SJSA1 (cell line): ENCODE data around the gene SSH2. TPM values are rescaled to one million over a fixed set of nuclear protein-coding genes. Genes with fewer than 3 reads are reported as not detected.
A peak's percentile ranks its signal among the peaks of the same experiment; 100 is the strongest.

Experiments
- DNase-seq, 2 experiments: peaks; one replicate each; pipeline ENCODE4 v3.0.0-alpha.2; 2015 to 2020; ENCODE audit warnings: low spot score in 2 of 2, low read depth in 1 of 2
- H3K27ac ChIP-seq: fragments of 250-450 bp; sonication (Bioruptor Pico); 2 replicates; pipeline ENCODE4 v1.5.1; 2020; ENCODE audit warnings: mild to moderate bottlenecking, moderate library complexity
- H3K27me3 ChIP-seq: fragments of 250-450 bp; sonication (Bioruptor Pico); replicated peaks from 2 replicates; pipeline ENCODE4 v1.5.1; 2020; ENCODE audit warnings: mild to moderate bottlenecking, moderate library complexity
- H3K36me3 ChIP-seq: fragments of 250-450 bp; sonication (Bioruptor Pico); 2 replicates; pipeline ENCODE4 v1.5.1; 2020; ENCODE audit warnings: mild to moderate bottlenecking
- H3K4me1 ChIP-seq: fragments of 250-450 bp; sonication (Bioruptor Pico); replicated peaks from 2 replicates; pipeline ENCODE4 v1.6.1; 2021; ENCODE audit warnings: mild to moderate bottlenecking
- H3K4me3 ChIP-seq: fragments of 250-450 bp; sonication (Bioruptor Pico); 2 replicates; pipeline ENCODE4 v1.5.1; 2020; ENCODE audit warnings: mild to moderate bottlenecking
- H3K9me3 ChIP-seq: fragments of 250-450 bp; sonication (Bioruptor Pico); replicated peaks from 2 replicates; pipeline ENCODE4 v1.5.1; 2020; ENCODE audit warnings: mild to moderate bottlenecking
- total RNA-seq: library from RNA; depleted of rRNA; stranded (reverse); fragments of >200 nt; shearing (Covaris generic); gene quantifications from 2 replicates; pipeline ENCODE4 v1.2.3, GENCODE V29; 2014

SSH2 gene
- total RNA-seq, 1 experiment from 2014 or later: 12.9 TPM

DNA sequence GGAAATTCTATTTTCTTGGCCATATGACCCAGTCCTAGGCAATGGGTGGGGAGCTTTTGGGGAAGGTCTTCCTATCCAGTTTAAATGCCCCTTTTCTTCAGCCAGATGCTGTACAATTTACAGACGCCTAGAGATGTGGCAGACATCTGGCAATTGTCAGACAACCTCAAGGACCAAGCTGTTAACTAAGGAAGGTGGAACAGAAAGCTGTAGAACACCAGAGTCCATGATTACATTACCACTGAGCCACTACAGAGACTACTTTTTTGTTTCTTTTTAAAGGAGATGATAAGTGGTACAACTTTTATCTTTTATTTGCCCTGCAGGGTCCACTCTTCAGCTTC lies 286.2 kb downstream of the SSH2 start:
- DNase-seq: no peak
- no peaks in the 10 kb centered on the region for H3K27me3 ChIP-seq
- no peak overlapping the region for H3K4me3 ChIP-seq
- H3K36me3 ChIP-seq: peaks cover 21% of the 10 kb centered on the region; the same call in 1 of the 2 replicates
- H3K4me1 ChIP-seq: peaks cover 22% of the 10 kb centered on the region
- no peak overlapping the region for H3K27ac ChIP-seq
- no peaks in the 10 kb centered on the region for H3K9me3 ChIP-seq

- H3K9me3 ChIP-seq: no peaks in the 10 kb centered on the region
- no peak overlapping the region for H3K27ac ChIP-seq
- DNase-seq: no peak
- peaks cover 22% of the 10 kb centered on the region for H3K4me1 ChIP-seq
- no peaks in the 10 kb centered on the region for H3K27me3 ChIP-seq
- H3K36me3 ChIP-seq: 0 out of 2 replicates have a peak, but pooled peaks cover 10% of the 10 kb centered on the region
- H3K4me3 ChIP-seq: no peak overlapping the region
Measured at GRCh38 chr17:29642171-29642611, 287.8 kb downstream of the SSH2 start.

- peaks cover 15% of the 10 kb centered on the region for H3K36me3 ChIP-seq
- no peaks in the 10 kb centered on the region for H3K27me3 ChIP-seq
- DNase-seq: no peak
- no peaks in the 10 kb centered on the region for H3K9me3 ChIP-seq
- no peak overlapping the region for H3K4me3 ChIP-seq
- H3K4me1 ChIP-seq: peaks cover 22% of the 10 kb centered on the region
- no peak overlapping the region for H3K27ac ChIP-seq
Measured at GRCh38 chr17:29640981-29641642, 288.9 kb downstream of the SSH2 start.

DNA sequence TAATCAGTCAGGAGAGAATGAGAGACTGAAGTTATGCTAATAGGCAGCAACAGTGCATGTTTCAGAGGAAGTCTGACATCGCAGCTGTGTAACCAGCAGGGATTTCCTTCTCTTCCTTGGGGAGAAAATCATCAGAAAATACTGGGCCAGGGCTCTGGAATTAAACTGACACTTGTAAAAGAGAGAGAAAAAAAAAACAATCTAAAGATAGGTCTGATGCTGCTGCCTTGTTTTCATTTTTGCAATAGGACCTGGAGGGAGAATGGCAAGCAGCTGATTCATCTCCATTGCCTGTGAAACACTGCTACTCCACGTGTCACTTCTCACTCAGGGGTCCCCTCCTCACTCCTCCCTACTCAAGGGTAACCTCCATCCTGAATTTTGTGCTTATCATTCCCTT lies 289.6 kb downstream of the SSH2 start:
- Histone ChIP-seq H3K27ac (no peak overlapping the region), H3K36me3 (peaks cover 17% of the 10 kb centered on the region), H3K9me3 (no peaks in the 10 kb centered on the region), H3K4me1 (peaks cover 22% of the 10 kb centered on the region), H3K4me3 (no peak overlapping the region), H3K27me3 (no peaks in the 10 kb centered on the region)
- DNase-seq: no peak

- Histone ChIP-seq H3K27ac (no peak overlapping the region), H3K27me3 (no peaks in the 10 kb centered on the region), H3K9me3 (no peaks in the 10 kb centered on the region), H3K4me3 (no peak overlapping the region), H3K36me3 (peaks cover 60% of the 10 kb centered on the region), H3K4me1 (no peaks in the 10 kb centered on the region)
- DNase-seq: no peak
Measured at GRCh38 chr17:29633886-29634285, 296.1 kb downstream of the SSH2 start.

DNA sequence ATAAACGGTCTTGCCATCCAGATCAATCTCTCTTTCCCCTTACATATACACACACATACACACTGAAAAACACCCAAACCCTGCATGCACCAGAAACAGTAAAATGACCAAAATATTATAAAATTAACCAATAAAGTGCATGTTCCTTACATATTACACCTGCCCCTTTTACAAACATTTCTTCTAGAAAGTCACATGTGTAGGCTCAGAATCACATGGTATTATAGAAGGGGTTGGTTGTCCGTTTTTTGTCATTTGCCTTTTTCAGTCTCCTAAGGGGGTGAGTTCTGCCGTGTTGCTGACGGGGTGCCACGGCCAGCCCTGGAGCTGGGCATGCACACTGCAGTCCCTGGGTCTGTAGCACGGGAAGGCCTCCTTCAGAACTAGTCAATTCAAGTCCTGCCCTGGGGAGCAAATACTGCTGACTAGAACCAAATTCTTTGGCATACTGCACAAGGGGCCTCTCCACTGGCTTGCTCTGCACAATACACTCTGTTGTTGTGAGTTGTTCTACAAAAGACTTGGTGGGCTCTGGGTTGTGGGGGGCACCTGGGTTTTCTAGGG lies 299.3 kb downstream of the SSH2 start:
- Histone ChIP-seq H3K36me3 (peaks cover 47% of the 10 kb centered on the region), H3K27me3 (no peaks in the 10 kb centered on the region), H3K27ac (no peak overlapping the region), H3K9me3 (no peaks in the 10 kb centered on the region), H3K4me3 (no peak overlapping the region), H3K4me1 (no peaks in the 10 kb centered on the region)
- no peak for DNase-seq

- DNase-seq: no peak
- Histone ChIP-seq H3K36me3 (peaks cover 43% of the 10 kb centered on the region), H3K27ac (no peak overlapping the region), H3K9me3 (no peaks in the 10 kb centered on the region), H3K4me3 (no peak overlapping the region), H3K4me1 (no peaks in the 10 kb centered on the region), H3K27me3 (no peaks in the 10 kb centered on the region)
Measured at GRCh38 chr17:29629839-29630238, 300.2 kb downstream of the SSH2 start.

DNA sequence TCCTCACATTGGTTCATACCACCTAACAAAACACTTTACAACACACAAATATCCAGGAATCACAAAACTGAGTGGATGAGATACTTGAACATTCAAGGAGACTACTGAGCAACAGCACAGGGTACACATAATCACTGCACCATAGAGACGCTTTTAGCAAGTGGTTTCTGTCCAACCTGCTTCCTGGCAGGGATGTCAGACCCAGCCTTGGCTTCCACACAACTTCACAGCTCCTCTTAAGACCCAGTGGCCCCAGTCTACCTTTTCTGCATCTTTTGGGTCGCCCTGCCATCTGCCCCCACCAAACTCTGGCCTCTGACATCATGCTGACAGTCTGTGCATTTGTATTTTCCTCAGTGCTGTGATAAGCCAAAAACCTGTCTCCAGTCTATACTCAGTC lies 301.4 kb downstream of the SSH2 start:
- H3K4me1 ChIP-seq: no peaks in the 10 kb centered on the region
- no peak overlapping the region for H3K27ac ChIP-seq
- H3K4me3 ChIP-seq: no peak overlapping the region
- DNase-seq: no peak
- no peaks in the 10 kb centered on the region for H3K27me3 ChIP-seq
- H3K36me3 ChIP-seq: peaks cover 35% of the 10 kb centered on the region
- H3K9me3 ChIP-seq: no peaks in the 10 kb centered on the region

GRCh38 chr17:29627951-29628350 lies 302.1 kb downstream of the SSH2 start:
- H3K9me3 ChIP-seq: peaks cover under 1% of the 10 kb centered on the region; the same call in 1 of the 2 replicates
- H3K36me3 ChIP-seq: peaks cover 32% of the 10 kb centered on the region
- H3K27ac ChIP-seq: no peak overlapping the region
- H3K4me3 ChIP-seq: no peak overlapping the region
- no peak for DNase-seq
- H3K27me3 ChIP-seq: no peaks in the 10 kb centered on the region
- peaks cover 2% of the 10 kb centered on the region for H3K4me1 ChIP-seq

GRCh38 chr17:29625037-29625750 lies 304.8 kb downstream of the SSH2 start:
- no peak for DNase-seq
- Histone ChIP-seq H3K27ac (no peak overlapping the region), H3K9me3 (peaks cover 3% of the 10 kb centered on the region; the same call in 1 of the 2 replicates), H3K4me3 (no peak overlapping the region), H3K36me3 (peaks cover 7% of the 10 kb centered on the region), H3K27me3 (no peaks in the 10 kb centered on the region), H3K4me1 (peaks cover 16% of the 10 kb centered on the region)

DNA sequence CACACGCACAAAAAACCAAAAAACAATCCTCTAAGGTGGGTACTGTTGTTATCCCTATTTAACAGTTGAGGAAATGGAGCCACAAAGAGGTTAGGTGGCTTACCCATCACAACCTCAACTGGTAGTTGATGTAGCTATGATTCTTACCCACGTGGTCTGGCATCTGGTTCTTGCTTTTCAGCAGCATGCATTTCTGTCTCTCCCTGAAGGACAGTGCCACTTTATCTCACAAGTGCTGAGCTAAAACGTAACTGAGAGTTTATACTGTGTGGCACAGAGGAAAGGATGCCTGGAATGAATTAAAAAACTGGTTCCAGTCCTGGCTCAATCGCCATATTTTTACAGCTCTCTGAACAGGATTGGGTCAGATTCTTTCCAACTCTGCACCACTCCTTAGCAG lies 305.4 kb downstream of the SSH2 start:
- peaks cover 3% of the 10 kb centered on the region; the same call in 1 of the 2 replicates for H3K9me3 ChIP-seq
- peaks cover 21% of the 10 kb centered on the region for H3K4me1 ChIP-seq
- H3K27me3 ChIP-seq: no peaks in the 10 kb centered on the region
- peaks cover 6% of the 10 kb centered on the region for H3K36me3 ChIP-seq
- no peak overlapping the region for H3K27ac ChIP-seq
- H3K4me3 ChIP-seq: no peak overlapping the region
- DNase-seq: no peak

- Histone ChIP-seq H3K9me3 (peaks cover 3% of the 10 kb centered on the region; the same call in 1 of the 2 replicates), H3K27me3 (no peaks in the 10 kb centered on the region), H3K4me1 (peaks cover 21% of the 10 kb centered on the region), H3K36me3 (no peaks in the 10 kb centered on the region), H3K27ac (no peak overlapping the region), H3K4me3 (no peak overlapping the region; the same call in 1 of the 2 replicates)
- DNase-seq: no peak
Measured at GRCh38 chr17:29623283-29623647, 306.8 kb downstream of the SSH2 start.

DNA sequence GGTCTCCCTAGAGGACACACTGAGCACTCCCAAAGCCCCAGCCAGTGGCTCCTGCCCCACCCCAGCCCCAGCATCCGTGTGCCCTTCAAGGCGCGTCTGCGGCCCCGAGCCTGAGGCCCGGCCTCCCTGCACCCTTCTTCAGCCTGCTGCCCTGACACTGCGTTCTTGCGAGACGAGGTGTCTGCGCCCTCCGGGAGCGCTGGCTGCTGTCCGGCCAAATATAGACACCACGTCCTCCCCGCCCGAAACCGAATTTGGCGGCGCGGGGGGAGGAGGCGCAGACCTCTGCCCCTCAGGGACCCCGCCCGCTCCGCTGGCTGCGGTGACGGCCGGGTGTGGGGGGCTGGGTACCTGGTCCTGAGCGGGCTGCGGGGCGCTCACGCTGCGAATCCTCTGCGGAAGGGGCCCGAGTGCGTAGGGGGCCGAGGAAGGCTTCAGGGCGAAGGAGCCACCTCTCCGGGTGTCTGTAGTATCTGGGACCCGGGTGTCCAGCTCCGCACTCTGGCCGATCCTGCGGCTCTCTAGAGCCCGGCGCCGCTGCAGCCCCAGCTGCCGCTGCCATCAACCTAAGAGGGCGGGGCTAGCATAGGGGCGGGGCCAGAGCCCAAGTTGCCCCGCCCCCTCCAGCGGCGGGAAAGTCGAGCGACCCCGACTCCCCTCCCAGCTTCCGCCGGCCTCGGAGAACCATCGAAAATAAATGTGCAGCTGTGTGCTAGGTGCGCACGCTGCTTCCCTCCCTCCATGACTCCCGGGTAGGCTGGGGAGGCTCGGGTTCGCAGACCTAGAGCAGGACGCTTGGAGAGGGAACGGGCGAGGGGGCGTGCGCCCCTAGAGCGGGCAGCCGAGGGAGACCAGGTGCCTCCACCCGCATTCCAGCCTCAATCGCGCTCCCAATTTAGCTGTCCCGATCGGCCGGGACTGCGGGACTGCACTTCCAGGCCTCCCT lies 307.4 kb downstream of the SSH2 start, which contains the start of gene CORO6:
CORO6 (minus strand) TSS at position 576 of the 946 bp plus-strand sequence. CDS start 1,491 bp downstream, outside the sequence.
- Histone ChIP-seq H3K27ac (no peak within 1 kb of the TSS), H3K4me3 (peak within 1 kb of the TSS; percentile 52), H3K36me3 (no peaks in the 10 kb centered on the region; the same call in 1 of the 2 replicates), H3K27me3 (no peaks in the 10 kb centered on the region), H3K4me1 (peaks cover 28% of the 10 kb centered on the region), H3K9me3 (peaks cover 3% of the 10 kb centered on the region; the same call in 1 of the 2 replicates)
- DNase-seq: peak in 1 of 2 experiments; percentile 55
